Tibial artery (tissue), 4 donors: ENCODE results near the gene RASGRF1.
A peak's percentile ranks its signal among the peaks of the same experiment; 100 is the strongest.

ENCODE experiments used
- DNase-seq, 2 donors: peaks; one replicate each; pipeline ENCODE4 v3.0.0-alpha.2; 2019
- H3K27ac ChIP-seq, 2 donors: fragments of 200-600 bp; sonication (generic) in 1 of 2; 1 replicate in 1 of 2; 2 replicates in 1 of 2; pipeline ENCODE4 v1.5.1; 2018 to 2019; ENCODE audit warnings: mild to moderate bottlenecking in 1 of 2
- H3K27me3 ChIP-seq, 2 donors: fragments of 200-600 bp; sonication (generic) in 1 of 2; one replicate each; pipeline versions ENCODE4 v1.5.1 to v1.6.0; 2016 to 2019
- H3K36me3 ChIP-seq, 3 donors: fragments of 200-600 bp; sonication (generic) in 2 of 3; one replicate each; pipeline ENCODE4 v1.5.1; 2016 to 2019; ENCODE audit warnings: mild to moderate bottlenecking in 2 of 3
- H3K4me1 ChIP-seq, 4 donors: fragments of 200-600 bp; sonication (generic) in 2 of 4; 1 replicate in 3 of 4; 2 replicates in 1 of 4; pipeline ENCODE4 v1.5.1; 2016 to 2019
- H3K4me3 ChIP-seq, 2 donors: fragments of 200-600 bp; sonication (generic) in 1 of 2; 1 replicate in 1 of 2; 2 replicates in 1 of 2; pipeline ENCODE4 v1.5.1; 2018 to 2019; ENCODE audit warnings: mild to moderate bottlenecking in 2 of 2
- H3K9me3 ChIP-seq, 3 donors: fragments of 200-600 bp; sonication (generic) in 1 of 3; one replicate each; pipeline ENCODE4 v1.5.1; 2016 to 2019
- intact Hi-C: fragments of 100-400 bp; cut with DNase I; formaldehyde crosslinking; loops from one replicate; pipeline ENCODE4 v1.15.0; 2023; ENCODE audit warnings: low total_unique reads
- TF ChIP-seq, protein P1 (sequence below), 2 experiments: fragments of 200-600 bp in 1 of 2; fragments of 450-650 bp in 1 of 2; IDR thresholded peaks; one replicate each; pipeline ENCODE4 v1.5.1; 2017 to 2019; ENCODE audit warnings: antibody characterized with exemption in 2 of 2, mild to moderate bottlenecking in 1 of 2, moderate library complexity in 1 of 2

Gene RASGRF1

GRCh38 chr15:78942741-78943140, 147.8 kb downstream of the RASGRF1 start:
- Histone ChIP-seq H3K4me1 (peaks cover 0 to 17% (median 8%) of the 10 kb centered on the region in 4 donors), H3K27ac (no peak overlapping the region), H3K36me3 (no peaks in the 10 kb centered on the region), H3K4me3 (no peak overlapping the region), H3K9me3 (no peaks in the 10 kb centered on the region), H3K27me3 (no peaks in the 10 kb centered on the region)
- DNase-seq, result no peak
- TF ChIP-seq, protein P1, sequence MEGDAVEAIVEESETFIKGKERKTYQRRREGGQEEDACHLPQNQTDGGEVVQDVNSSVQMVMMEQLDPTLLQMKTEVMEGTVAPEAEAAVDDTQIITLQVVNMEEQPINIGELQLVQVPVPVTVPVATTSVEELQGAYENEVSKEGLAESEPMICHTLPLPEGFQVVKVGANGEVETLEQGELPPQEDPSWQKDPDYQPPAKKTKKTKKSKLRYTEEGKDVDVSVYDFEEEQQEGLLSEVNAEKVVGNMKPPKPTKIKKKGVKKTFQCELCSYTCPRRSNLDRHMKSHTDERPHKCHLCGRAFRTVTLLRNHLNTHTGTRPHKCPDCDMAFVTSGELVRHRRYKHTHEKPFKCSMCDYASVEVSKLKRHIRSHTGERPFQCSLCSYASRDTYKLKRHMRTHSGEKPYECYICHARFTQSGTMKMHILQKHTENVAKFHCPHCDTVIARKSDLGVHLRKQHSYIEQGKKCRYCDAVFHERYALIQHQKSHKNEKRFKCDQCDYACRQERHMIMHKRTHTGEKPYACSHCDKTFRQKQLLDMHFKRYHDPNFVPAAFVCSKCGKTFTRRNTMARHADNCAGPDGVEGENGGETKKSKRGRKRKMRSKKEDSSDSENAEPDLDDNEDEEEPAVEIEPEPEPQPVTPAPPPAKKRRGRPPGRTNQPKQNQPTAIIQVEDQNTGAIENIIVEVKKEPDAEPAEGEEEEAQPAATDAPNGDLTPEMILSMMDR (IDR thresholded peaks at IDR 0.05), result no peak
- intact Hi-C loops, result no loop called here

DNA sequence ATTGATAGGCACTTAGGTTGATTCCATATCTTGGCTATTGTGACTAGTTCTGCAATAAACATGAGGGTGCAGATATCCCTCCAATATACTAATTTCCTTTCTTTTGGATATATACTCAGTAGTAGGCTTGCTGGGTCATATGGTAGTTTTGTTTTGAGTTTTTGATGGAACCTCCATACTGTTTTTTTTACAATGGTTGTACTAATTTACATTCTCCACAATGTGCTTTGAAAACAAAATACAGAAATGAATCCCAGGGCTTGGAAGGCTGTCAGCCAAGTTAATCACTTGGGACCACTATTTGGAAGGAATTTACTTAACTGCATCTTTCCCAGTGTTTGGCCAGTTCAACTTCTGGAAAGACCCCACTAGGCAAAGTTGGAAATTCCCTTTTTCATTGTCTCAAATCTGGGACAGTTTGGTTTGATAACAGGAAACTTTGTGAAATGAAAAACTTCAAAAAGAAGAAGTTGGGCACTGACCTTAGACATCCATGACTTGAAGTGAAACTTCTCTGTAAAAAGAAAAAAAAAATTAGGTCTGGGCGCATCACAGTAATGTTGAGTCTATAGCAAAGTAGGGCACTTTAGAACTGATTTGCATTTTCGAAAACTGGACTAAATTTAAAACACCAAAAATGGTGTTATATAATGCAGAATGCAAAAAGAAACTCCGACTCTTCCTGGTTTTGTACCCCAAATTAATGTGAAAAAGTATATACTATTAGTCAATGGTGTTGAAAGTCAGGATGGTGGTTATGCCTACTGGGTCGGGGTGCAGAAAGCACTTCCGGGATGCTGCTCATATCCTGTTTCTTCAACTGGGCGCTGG, 151.7 kb downstream of the RASGRF1 start:
- no peak overlapping the region for H3K27ac ChIP-seq
- H3K4me1 ChIP-seq, result peaks cover 0 to 12% (median 7%) of the 10 kb centered on the region in 4 donors
- intact Hi-C loops, result no loop called here
- TF ChIP-seq, protein P1 (IDR thresholded peaks at IDR 0.05), result no peak
- H3K27me3 ChIP-seq, result no peaks in the 10 kb centered on the region
- no peaks in the 10 kb centered on the region for H3K9me3 ChIP-seq
- DNase-seq, result no peak
- H3K36me3 ChIP-seq, result no peaks in the 10 kb centered on the region
- no peak overlapping the region for H3K4me3 ChIP-seq

GRCh38 chr15:78937132-78937739, 153.3 kb downstream of the RASGRF1 start:
- peaks cover 0 to 22% (median 12%) of the 10 kb centered on the region in 4 donors for H3K4me1 ChIP-seq
- no peaks in the 10 kb centered on the region for H3K27me3 ChIP-seq
- no peaks in the 10 kb centered on the region for H3K36me3 ChIP-seq
- no peak for DNase-seq
- no peak overlapping the region for H3K27ac ChIP-seq
- H3K4me3 ChIP-seq, result no peak overlapping the region
- intact Hi-C loops, result no loop called here
- TF ChIP-seq, protein P1 (IDR thresholded peaks at IDR 0.05), result no peak
- H3K9me3 ChIP-seq, result no peaks in the 10 kb centered on the region

DNA sequence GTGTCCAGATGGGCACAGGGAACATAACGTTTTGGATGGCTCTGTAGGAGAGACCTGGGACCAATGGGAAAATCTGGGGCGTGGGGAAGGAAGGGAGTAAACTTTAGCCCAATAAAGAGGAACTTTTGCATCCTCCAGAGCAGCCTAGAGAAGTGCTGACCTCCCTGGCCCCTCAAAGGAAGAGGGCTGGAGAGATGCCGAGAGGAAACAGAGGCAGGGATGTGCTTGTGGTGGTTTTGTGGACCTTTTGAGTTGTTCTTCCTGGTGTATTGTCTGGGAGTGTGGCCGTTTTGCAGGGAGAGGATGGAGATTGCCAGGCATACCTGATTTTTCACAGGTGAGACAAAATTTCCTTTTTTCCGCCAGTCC, 155.9 kb downstream of the RASGRF1 start:
- no peaks in the 10 kb centered on the region for H3K36me3 ChIP-seq
- H3K9me3 ChIP-seq, result no peaks in the 10 kb centered on the region
- DNase-seq, result no peak
- H3K27me3 ChIP-seq, result no peaks in the 10 kb centered on the region
- TF ChIP-seq, protein P1 (IDR thresholded peaks at IDR 0.05), result no peak
- H3K4me3 ChIP-seq, result no peak overlapping the region
- intact Hi-C loops, result no loop called here
- peaks cover 0 to 46% (median 12%) of the 10 kb centered on the region in 4 donors for H3K4me1 ChIP-seq
- H3K27ac ChIP-seq, result peak overlapping the region in 1 of 2 donors; percentile 59

DNA sequence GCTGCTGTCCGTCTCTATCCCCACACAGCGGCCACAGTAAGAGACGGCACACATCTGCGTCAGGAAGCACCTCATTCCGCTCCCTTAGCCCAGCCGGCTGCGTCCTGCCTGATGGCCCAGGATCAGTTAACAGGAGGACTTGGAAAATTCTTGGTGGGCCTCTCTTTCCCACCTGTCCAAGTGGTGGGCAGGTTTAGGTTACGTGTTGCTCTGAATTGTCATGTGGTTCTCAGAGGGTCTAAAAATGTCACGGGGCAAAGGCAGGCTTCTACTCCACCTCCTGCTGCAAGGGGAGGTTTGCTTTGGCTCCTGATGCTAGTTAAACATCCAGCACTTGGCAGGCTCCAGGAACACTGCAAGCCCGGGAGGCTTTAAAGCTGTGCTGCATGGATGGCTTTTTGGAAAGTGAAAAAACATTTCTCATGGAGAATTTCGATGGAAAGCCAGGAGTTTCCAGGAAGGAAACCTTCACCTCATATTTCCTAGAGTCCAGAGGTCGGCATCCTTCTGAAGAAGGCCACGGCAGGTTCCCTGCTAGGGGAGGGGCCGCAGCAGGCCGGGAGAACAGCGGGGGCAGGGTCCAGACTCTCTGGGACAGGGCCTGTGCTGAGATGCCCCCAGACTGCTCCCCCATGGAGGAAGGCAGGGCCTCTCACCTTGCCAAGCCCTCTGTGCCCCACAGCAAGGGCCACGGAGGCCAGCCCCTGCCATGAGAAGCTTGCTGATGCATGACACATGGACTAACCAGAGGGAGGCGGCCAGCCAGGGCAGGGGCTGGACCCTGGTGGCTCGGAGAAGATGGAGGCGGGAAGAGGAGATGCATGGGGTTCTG, 156.5 kb downstream of the RASGRF1 start:
- intact Hi-C loops, result no loop called here
- TF ChIP-seq, protein P1 (IDR thresholded peaks at IDR 0.05), result no peak
- peak overlapping the region; percentile 39 to 59 for H3K27ac ChIP-seq
- DNase-seq, result peak; percentile 69 to 80
- H3K27me3 ChIP-seq, result no peaks in the 10 kb centered on the region
- H3K9me3 ChIP-seq, result no peaks in the 10 kb centered on the region
- H3K4me3 ChIP-seq, result peak overlapping the region in 1 of 2 donors; percentile 30
- peaks cover 0 to 51% (median 12%) of the 10 kb centered on the region in 4 donors for H3K4me1 ChIP-seq
- H3K36me3 ChIP-seq, result no peaks in the 10 kb centered on the region
